VCaP (cell line): ENCODE results near the gene WNT9A.

Experiments
- H3K27ac ChIP-seq: fragments of 450-650 bp; 2 replicates; pipeline ENCODE4 v1.5.1; 2017
- CTCF ChIP-seq: fragments of 450-650 bp; conservative IDR thresholded peaks from 2 replicates; pipeline ENCODE4 v1.5.1; 2017; ENCODE audit warnings: mild to moderate bottlenecking, moderate library complexity

Gene WNT9A

GRCh38 chr1:227892489-227893299 is 55.0 kb downstream of the WNT9A start:
- no peak overlapping the region for H3K27ac ChIP-seq
- TF ChIP-seq CTCF, result no peak

GRCh38 chr1:227891955-227892488 is 55.7 kb downstream of the WNT9A start:
- H3K27ac ChIP-seq, result no peak overlapping the region
- no peak for TF ChIP-seq CTCF

- no peak for TF ChIP-seq CTCF
- H3K27ac ChIP-seq, result no peak overlapping the region
Measured at GRCh38 chr1:227891223-227891954, 56.3 kb downstream of the WNT9A start.

GRCh38 chr1:227890451-227891222 is 57.1 kb downstream of the WNT9A start:
- TF ChIP-seq CTCF, result no peak
- no peak overlapping the region for H3K27ac ChIP-seq

GRCh38 chr1:227889863-227890405 is 57.8 kb downstream of the WNT9A start:
- no peak for TF ChIP-seq CTCF

GRCh38 chr1:227889047-227889862 is 58.5 kb downstream of the WNT9A start:
- no peak for TF ChIP-seq CTCF
- no peak overlapping the region for H3K27ac ChIP-seq

More at GRCh38 chr1:227889863-227890405, 57.8 kb downstream of the WNT9A start:
- no peak overlapping the region for H3K27ac ChIP-seq
